Peyer's patch (tissue), 4 donors: ENCODE measurements around the gene FOXP4. TPM values are rescaled to one million over a fixed set of nuclear protein-coding genes. Genes with fewer than 3 reads are reported as not detected.
A peak's percentile ranks its signal among the peaks of the same experiment; 100 is the strongest.

ENCODE experiments used
- DNase-seq, 3 donors: peaks; one replicate each; pipeline ENCODE4 v3.0.0-alpha.2; 2017 to 2019
- H3K27ac ChIP-seq, 4 donors: fragments of 200-600 bp; sonication (generic); one replicate each; pipeline ENCODE4 v1.5.1; 2016 to 2019
- H3K27me3 ChIP-seq, 2 donors: fragments of 200-600 bp; sonication (generic); one replicate each; pipeline ENCODE4 v1.5.1; 2019
- H3K36me3 ChIP-seq, 3 donors: fragments of 200-600 bp; sonication (generic); one replicate each; pipeline ENCODE4 v1.5.1; 2016 to 2019
- H3K4me1 ChIP-seq, 4 donors: fragments of 200-600 bp; sonication (generic); one replicate each; pipeline ENCODE4 v1.5.1; 2016 to 2019
- H3K4me3 ChIP-seq, 4 donors: fragments of 200-600 bp; sonication (generic); 1 replicate in 3 of 4; 2 replicates in 1 of 4; pipeline ENCODE4 v1.5.1; 2016 to 2019; ENCODE audit warnings: mild to moderate bottlenecking in 1 of 4
- H3K9me3 ChIP-seq, 4 donors: fragments of 200-600 bp; sonication (generic); one replicate each; pipeline ENCODE4 v1.5.1; 2016 to 2019; ENCODE audit warnings: mild to moderate bottlenecking in 1 of 4
- POLR2A ChIP-seq, 2 donors: fragments of 450-650 bp; IDR thresholded peaks; one replicate each; pipeline ENCODE4 v1.5.1; 2017; ENCODE audit warnings: antibody characterized with exemption in 2 of 2, mild to moderate bottlenecking in 2 of 2, moderate library complexity in 2 of 2
- total RNA-seq, 4 donors: library from RNA; depleted of rRNA; stranded (reverse); fragments of >200 nt; gene quantifications; one replicate each; pipeline ENCODE4 v1.1.0, GENCODE V29; 2016
- TF ChIP-seq, protein P1 (sequence below), 6 experiments: fragments of 450-650 bp in 4 of 6; fragments of 200-600 bp in 2 of 6; sonication (generic) in 1 of 6; IDR thresholded peaks; one replicate each; pipeline ENCODE4 v1.5.1; 2017 to 2019; ENCODE audit warnings: antibody characterized with exemption in 6 of 6, mild to moderate bottlenecking in 3 of 6, moderate library complexity in 1 of 6

Gene FOXP4
- total RNA-seq, 4 donors from 2014 or later = 13.2 to 36.5 (median 20.0) TPM

- Histone ChIP-seq H3K4me1 (peaks cover 0 to 37% (median 4%) of the 10 kb centered on the region in 4 donors), H3K36me3 (peaks cover 0 to 4% (median 0%) of the 10 kb centered on the region in 3 donors), H3K27ac (no peak overlapping the region), H3K9me3 (no peaks in the 10 kb centered on the region), H3K4me3 (no peak overlapping the region), H3K27me3 (no peaks in the 10 kb centered on the region)
- no peak for TF ChIP-seq POLR2A (IDR thresholded peaks at IDR 0.05)
- TF ChIP-seq, protein P1, sequence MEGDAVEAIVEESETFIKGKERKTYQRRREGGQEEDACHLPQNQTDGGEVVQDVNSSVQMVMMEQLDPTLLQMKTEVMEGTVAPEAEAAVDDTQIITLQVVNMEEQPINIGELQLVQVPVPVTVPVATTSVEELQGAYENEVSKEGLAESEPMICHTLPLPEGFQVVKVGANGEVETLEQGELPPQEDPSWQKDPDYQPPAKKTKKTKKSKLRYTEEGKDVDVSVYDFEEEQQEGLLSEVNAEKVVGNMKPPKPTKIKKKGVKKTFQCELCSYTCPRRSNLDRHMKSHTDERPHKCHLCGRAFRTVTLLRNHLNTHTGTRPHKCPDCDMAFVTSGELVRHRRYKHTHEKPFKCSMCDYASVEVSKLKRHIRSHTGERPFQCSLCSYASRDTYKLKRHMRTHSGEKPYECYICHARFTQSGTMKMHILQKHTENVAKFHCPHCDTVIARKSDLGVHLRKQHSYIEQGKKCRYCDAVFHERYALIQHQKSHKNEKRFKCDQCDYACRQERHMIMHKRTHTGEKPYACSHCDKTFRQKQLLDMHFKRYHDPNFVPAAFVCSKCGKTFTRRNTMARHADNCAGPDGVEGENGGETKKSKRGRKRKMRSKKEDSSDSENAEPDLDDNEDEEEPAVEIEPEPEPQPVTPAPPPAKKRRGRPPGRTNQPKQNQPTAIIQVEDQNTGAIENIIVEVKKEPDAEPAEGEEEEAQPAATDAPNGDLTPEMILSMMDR (IDR thresholded peaks at IDR 0.05) = no peak
- no peak for DNase-seq
Observed at GRCh38 chr6:41575598-41575997, 29.4 kb downstream of the FOXP4 start.

DNA sequence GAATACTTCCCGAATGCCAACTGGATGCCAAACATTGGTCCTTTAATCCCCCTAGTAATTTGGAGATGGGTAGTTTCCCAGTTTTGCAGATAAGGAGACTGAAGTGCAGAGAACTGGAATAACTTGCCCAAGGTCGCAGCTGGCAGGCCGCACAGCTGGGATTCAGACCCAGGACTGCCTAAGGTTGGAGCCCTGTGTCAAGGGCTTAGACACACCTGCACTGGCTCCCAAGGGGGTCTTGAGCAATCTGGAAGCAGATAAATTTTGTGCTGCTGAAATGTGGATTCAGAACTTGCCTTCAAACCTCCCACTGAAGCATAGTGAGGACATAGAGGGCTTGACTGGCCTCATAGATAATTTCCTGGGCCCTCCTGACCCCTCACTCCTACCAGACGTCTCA lies 30.5 kb downstream of the FOXP4 start:
- Histone ChIP-seq H3K4me3 (no peak overlapping the region), H3K36me3 (peaks cover 0 to 4% (median 0%) of the 10 kb centered on the region in 3 donors), H3K9me3 (no peaks in the 10 kb centered on the region), H3K4me1 (peaks cover 0 to 37% (median 4%) of the 10 kb centered on the region in 4 donors), H3K27me3 (no peaks in the 10 kb centered on the region), H3K27ac (peak overlapping the region in 1 of 4 donors; percentile 3)
- no peak for TF ChIP-seq POLR2A (IDR thresholded peaks at IDR 0.05)
- TF ChIP-seq, protein P1 (IDR thresholded peaks at IDR 0.05) = no peak
- DNase-seq = no peak

GRCh38 chr6:41577356-41578216 lies 31.4 kb downstream of the FOXP4 start:
- Histone ChIP-seq H3K4me1 (peaks cover 0 to 39% (median 4%) of the 10 kb centered on the region in 4 donors), H3K27ac (peak overlapping the region in 3 of 4 donors; percentile 12 to 59 (median 39))
- no peak for DNase-seq

GRCh38 chr6:41578217-41579087 lies 32.3 kb downstream of the FOXP4 start:
- H3K9me3 ChIP-seq = no peaks in the 10 kb centered on the region
- no peaks in the 10 kb centered on the region for H3K36me3 ChIP-seq
- H3K27ac ChIP-seq = peak overlapping the region in 3 of 4 donors; percentile 12 to 59 (median 39)
- no peak for DNase-seq
- H3K4me3 ChIP-seq = no peak overlapping the region
- H3K4me1 ChIP-seq = peaks cover 0 to 47% (median 4%) of the 10 kb centered on the region in 4 donors
- no peak for TF ChIP-seq POLR2A (IDR thresholded peaks at IDR 0.05)
- TF ChIP-seq, protein P1 (IDR thresholded peaks at IDR 0.05) = no peak
- H3K27me3 ChIP-seq = no peaks in the 10 kb centered on the region

More at GRCh38 chr6:41577356-41578216, 31.4 kb downstream of the FOXP4 start:
- no peaks in the 10 kb centered on the region for H3K9me3 ChIP-seq
- H3K36me3 ChIP-seq = peaks cover 0 to 4% (median 0%) of the 10 kb centered on the region in 3 donors
- TF ChIP-seq POLR2A (IDR thresholded peaks at IDR 0.05) = no peak
- TF ChIP-seq, protein P1 (IDR thresholded peaks at IDR 0.05) = no peak
- no peaks in the 10 kb centered on the region for H3K27me3 ChIP-seq
- H3K4me3 ChIP-seq = no peak overlapping the region

DNA sequence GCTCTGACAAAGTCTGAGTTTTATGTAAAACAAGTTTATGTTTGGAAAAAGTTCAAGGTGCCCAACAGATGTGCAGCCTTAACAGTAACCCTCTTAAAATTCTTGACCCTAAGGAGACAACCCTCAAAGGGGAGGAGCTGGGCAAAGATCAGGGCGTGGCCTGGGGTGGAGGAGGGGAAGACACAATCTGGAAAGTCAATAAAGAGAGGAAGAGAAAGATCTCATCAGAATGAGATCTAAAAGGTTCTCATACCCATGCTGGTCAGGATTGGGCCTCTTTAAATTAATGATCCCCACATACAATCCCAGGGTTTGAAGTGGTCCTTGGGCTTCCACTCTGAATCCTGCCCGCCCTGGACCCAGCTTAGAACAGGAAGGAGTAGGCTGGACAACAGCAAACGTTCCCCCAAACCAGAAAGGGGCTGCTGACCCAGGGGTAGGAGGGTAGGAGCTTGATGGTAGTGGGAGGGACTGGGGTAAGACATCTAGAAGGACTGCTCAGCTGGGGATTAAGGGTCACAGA lies 33.0 kb downstream of the FOXP4 start:
- peaks cover 0 to 54% (median 4%) of the 10 kb centered on the region in 4 donors for H3K4me1 ChIP-seq
- TF ChIP-seq, protein P1 (IDR thresholded peaks at IDR 0.05) = no peak
- no peak for TF ChIP-seq POLR2A (IDR thresholded peaks at IDR 0.05)
- H3K27ac ChIP-seq = peak overlapping the region in 1 of 4 donors; percentile 59

More for the DNA sequence above, 33.0 kb downstream of the FOXP4 start:
- no peak overlapping the region for H3K4me3 ChIP-seq
- no peaks in the 10 kb centered on the region for H3K9me3 ChIP-seq
- no peaks in the 10 kb centered on the region for H3K27me3 ChIP-seq
- DNase-seq = peak in 2 of 3 donors; percentile 68 to 75
- no peaks in the 10 kb centered on the region for H3K36me3 ChIP-seq
